Adipocyte (in vitro differentiated cells): ENCODE measurements around the gene KLHL17.
"Not testable (repeated sequence)": the region's sequence is repeated elsewhere in the genome, so short reads cannot be mapped to it uniquely, and the experiment has no call there.

Experiments used
- DNase-seq: peaks from one replicate; pipeline ENCODE4 v3.0.0-alpha.2; 2015; ENCODE audit warnings: low read depth
- H3K27me3 ChIP-seq: replicated peaks from 2 replicates; pipeline ENCODE4 v1.7.0; 2013; ENCODE audit warnings: mild to moderate bottlenecking, low read length, moderate library complexity; ENCODE audit not compliant: control insufficient read depth, insufficient read depth
- H3K36me3 ChIP-seq: 2 replicates; pipeline ENCODE4 v1.7.0; 2013; ENCODE audit warnings: low read length, mild to moderate bottlenecking, moderate library complexity; ENCODE audit not compliant: control insufficient read depth, insufficient read depth, severe bottlenecking
- H3K4me1 ChIP-seq: 2 replicates; pipeline ENCODE4 v1.7.0; 2013; ENCODE audit warnings: mild to moderate bottlenecking, low read length, moderate library complexity; ENCODE audit not compliant: control insufficient read depth, insufficient read depth
- H3K4me3 ChIP-seq: 2 replicates; pipeline ENCODE4 v1.7.0; 2013; ENCODE audit warnings: mild to moderate bottlenecking, low read length, moderate library complexity
- H3K9ac ChIP-seq: 2 replicates; pipeline ENCODE4 v1.7.0; 2013; ENCODE audit warnings: mild to moderate bottlenecking, low read length, moderate library complexity
- H3K9me3 ChIP-seq: 2 replicates; pipeline ENCODE4 v1.7.0; 2013; ENCODE audit warnings: mild to moderate bottlenecking, low read length, moderate library complexity; ENCODE audit not compliant: control insufficient read depth

KLHL17 gene

GRCh38 chr1:982765-983436 is 22.5 kb downstream of the KLHL17 start:
- Histone ChIP-seq H3K4me1 (no peaks in the 10 kb centered on the region), H3K4me3 (no peak overlapping the region), H3K27me3 (peaks cover 53% of the 10 kb centered on the region), H3K9me3 (no peaks in the 10 kb centered on the region), H3K9ac (no peak overlapping the region), H3K36me3 (no peaks in the 10 kb centered on the region)
- no peak for DNase-seq

GRCh38 chr1:983798-984475 is 23.6 kb downstream of the KLHL17 start:
- Histone ChIP-seq H3K9ac (no peak overlapping the region), H3K9me3 (no peaks in the 10 kb centered on the region), H3K36me3 (no peaks in the 10 kb centered on the region), H3K4me3 (no peak overlapping the region), H3K4me1 (no peaks in the 10 kb centered on the region), H3K27me3 (peaks cover 53% of the 10 kb centered on the region)
- DNase-seq = peak; percentile 76

- Histone ChIP-seq H3K4me1 (no peaks in the 10 kb centered on the region), H3K27me3 (peaks cover 54% of the 10 kb centered on the region), H3K9me3 (no peaks in the 10 kb centered on the region), H3K9ac (no peak overlapping the region), H3K4me3 (no peak overlapping the region), H3K36me3 (no peaks in the 10 kb centered on the region)
- DNase-seq = no peak
Measured at GRCh38 chr1:984476-984814, 24.1 kb downstream of the KLHL17 start.

GRCh38 chr1:985126-985525 is 24.7 kb downstream of the KLHL17 start:
- peaks cover 51% of the 10 kb centered on the region for H3K27me3 ChIP-seq

GRCh38 chr1:988061-988460 is 27.7 kb downstream of the KLHL17 start:
- H3K4me1 ChIP-seq, DNase-seq, H3K9ac ChIP-seq, H3K36me3 ChIP-seq, H3K4me3 ChIP-seq: not testable (repeated sequence)
- H3K9me3 ChIP-seq = peaks cover 13% of the 10 kb centered on the region
- peaks cover 26% of the 10 kb centered on the region for H3K27me3 ChIP-seq

More at GRCh38 chr1:985126-985525, 24.7 kb downstream of the KLHL17 start:
- no peaks in the 10 kb centered on the region for H3K36me3 ChIP-seq
- H3K9ac ChIP-seq = no peak overlapping the region
- H3K4me1 ChIP-seq = no peaks in the 10 kb centered on the region
- H3K9me3 ChIP-seq = no peaks in the 10 kb centered on the region
- no peak for DNase-seq
- H3K4me3 ChIP-seq = no peak overlapping the region

GRCh38 chr1:991275-991674 is 30.9 kb downstream of the KLHL17 start:
- not testable (repeated sequence) for H3K36me3 ChIP-seq, H3K4me1 ChIP-seq, H3K4me3 ChIP-seq, H3K27me3 ChIP-seq, H3K9ac ChIP-seq, DNase-seq
- H3K9me3 ChIP-seq = peaks cover 13% of the 10 kb centered on the region

- peaks cover 13% of the 10 kb centered on the region for H3K9me3 ChIP-seq
- no peak overlapping the region for H3K4me3 ChIP-seq
- no peaks in the 10 kb centered on the region for H3K4me1 ChIP-seq
- peaks cover 8% of the 10 kb centered on the region for H3K27me3 ChIP-seq
- DNase-seq = no peak
- no peaks in the 10 kb centered on the region for H3K36me3 ChIP-seq
- no peak overlapping the region for H3K9ac ChIP-seq
Measured at GRCh38 chr1:991895-992294, 31.5 kb downstream of the KLHL17 start.

- Histone ChIP-seq H3K9me3 (peaks cover 13% of the 10 kb centered on the region), H3K4me1 (no peaks in the 10 kb centered on the region), H3K4me3 (no peak overlapping the region), H3K36me3 (no peaks in the 10 kb centered on the region), H3K9ac (no peak overlapping the region), H3K27me3 (peaks cover 13% of the 10 kb centered on the region)
- DNase-seq = no peak
Measured at GRCh38 chr1:992362-992761, 32.0 kb downstream of the KLHL17 start.

- Histone ChIP-seq H3K4me1 (no peaks in the 10 kb centered on the region), H3K4me3 (no peak overlapping the region), H3K36me3 (no peaks in the 10 kb centered on the region), H3K9me3 (peaks cover 13% of the 10 kb centered on the region), H3K9ac (no peak overlapping the region), H3K27me3 (peaks cover 23% of the 10 kb centered on the region)
- DNase-seq = no peak
Measured at GRCh38 chr1:993379-993995, 33.1 kb downstream of the KLHL17 start.

- not testable (repeated sequence) for DNase-seq, H3K9ac ChIP-seq, H3K36me3 ChIP-seq, H3K4me1 ChIP-seq, H3K4me3 ChIP-seq
- Histone ChIP-seq H3K9me3 (peaks cover 13% of the 10 kb centered on the region), H3K27me3 (peaks cover 21% of the 10 kb centered on the region)
Measured at GRCh38 chr1:994546-994945, 34.2 kb downstream of the KLHL17 start.

GRCh38 chr1:995665-996633 is 35.6 kb downstream of the KLHL17 start:
- Histone ChIP-seq H3K4me1 (peaks cover 3% of the 10 kb centered on the region), H3K9ac (no peak overlapping the region), H3K27me3 (peaks cover 19% of the 10 kb centered on the region), H3K4me3 (no peak overlapping the region), H3K36me3 (no peaks in the 10 kb centered on the region), H3K9me3 (peaks cover 13% of the 10 kb centered on the region)
- no peak for DNase-seq
